ENCODE measurements around the gene PRSS1.
"Not testable (repeated sequence)": the region's sequence is repeated elsewhere in the genome, so short reads cannot be mapped to it uniquely, and the experiment has no call there.

The PRSS1 gene

DNA sequence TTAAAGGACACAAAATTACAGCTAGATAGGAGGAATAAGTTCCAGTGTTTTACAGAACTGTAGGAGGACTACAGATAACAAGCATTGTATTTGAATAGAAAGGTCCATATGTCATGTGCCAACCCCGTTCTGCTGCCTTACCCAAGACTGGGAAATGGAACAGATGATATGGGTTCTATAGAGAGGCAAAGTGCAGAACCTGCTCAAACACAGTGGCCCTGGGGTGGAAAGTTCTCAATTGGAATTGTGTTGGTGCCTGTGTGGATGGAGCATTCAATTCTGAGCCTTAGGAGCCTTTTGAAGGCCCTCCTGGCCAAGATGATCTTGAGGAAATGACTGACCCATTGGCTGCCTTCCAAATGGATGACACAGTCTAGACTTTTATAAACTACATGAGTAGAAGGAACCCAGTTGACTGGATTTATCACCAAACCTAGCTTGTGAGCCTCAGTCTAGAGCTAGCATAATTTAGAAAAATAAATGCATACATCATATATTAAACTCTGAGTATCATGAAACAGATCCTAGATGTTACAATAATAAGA, 4.1 kb upstream of the PRSS1 start:
- Histone ChIP-seq H3K27ac (no peak overlapping the region), H3K4me3 (no peak overlapping the region)

DNA sequence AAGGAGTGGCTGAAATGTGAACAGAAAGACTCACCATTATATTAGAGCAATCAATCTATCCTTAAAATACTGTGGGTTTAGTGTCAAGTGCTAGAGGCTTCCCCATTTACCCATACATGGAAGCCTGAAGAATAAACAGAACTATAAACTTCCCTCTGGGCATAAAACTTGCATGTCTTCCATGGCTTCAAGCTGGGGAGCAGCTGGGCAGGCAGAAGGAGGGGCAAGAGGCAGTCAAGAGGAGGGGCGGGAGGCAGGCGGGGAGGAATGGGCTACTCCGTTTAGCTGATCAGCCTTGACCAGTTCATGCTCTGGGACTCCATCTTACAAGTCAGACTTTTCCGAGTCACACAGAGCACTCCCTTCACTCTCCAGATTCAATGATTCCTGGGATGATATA, 3.5 kb upstream of the PRSS1 start:
- no peak overlapping the region for H3K4me3 ChIP-seq
- H3K27ac ChIP-seq, result no peak overlapping the region

DNA sequence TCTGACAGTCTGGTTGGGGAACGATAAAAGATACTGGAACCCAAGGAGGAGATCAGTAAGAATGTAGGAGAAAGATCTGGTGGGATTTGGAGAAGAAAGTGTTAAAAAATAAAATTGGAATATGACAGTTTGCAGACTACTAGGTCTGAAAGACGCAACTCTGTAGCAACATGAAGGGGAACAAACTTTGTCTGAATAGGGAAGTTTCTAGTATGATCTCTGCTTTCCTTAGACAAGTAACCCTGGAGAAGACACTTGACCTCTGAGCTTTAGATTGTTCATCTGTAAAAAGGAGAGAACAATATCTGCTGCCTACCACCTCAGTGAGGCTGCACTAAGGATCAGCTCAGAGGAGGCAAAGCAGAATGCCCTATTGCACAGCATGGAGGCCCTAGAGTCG, 3.0 kb upstream of the PRSS1 start:
- Histone ChIP-seq H3K4me3 (no peak overlapping the region), H3K27ac (no peak overlapping the region)

DNA sequence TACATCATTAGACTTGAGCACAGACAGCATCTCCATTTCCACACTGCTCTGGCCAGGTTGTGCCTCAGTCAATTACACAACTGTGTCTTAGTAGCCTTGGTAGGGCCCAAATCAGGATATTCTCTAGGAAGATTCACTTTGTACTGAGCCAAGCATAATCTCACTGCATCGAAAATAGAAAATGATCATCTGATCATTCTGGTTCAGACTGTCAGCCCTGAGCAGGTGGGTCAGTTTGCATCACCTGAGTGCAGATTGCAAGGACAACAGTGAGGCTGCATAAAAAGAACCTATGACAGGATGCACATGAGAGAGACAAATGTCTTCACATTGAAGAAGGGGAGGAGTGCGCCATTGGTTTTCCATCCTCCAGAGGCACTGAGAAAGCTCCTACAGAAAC, 862 bp upstream of the PRSS1 start:
- H3K4me3 ChIP-seq, H3K27ac ChIP-seq: not testable (repeated sequence)

DNA sequence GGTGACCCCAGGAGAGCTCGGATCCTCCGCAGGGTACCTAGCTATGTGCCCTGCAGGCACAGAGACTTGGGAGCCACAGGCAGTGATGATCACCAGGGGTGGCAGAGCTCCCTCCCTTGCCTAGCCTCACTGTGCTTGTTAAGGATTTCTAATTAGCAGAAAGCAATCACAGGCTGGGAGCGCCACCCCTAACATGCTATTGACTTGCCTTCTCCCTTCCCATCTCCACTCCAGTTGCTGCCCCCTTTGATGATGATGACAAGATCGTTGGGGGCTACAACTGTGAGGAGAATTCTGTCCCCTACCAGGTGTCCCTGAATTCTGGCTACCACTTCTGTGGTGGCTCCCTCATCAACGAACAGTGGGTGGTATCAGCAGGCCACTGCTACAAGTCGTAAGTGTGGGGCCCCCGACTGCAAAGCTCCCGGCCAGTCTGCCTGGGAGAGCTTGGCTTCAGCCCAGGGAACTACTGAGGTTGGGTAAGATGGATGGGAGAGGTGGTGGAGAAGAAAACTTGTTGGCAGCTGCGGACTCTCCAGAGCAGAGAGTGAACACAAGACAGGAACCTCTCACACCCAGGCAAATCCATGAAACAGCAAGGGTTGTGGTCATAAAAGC, 1.2 kb downstream of the PRSS1 start:
- H3K27ac ChIP-seq, result no peak overlapping the region
- H3K4me3 ChIP-seq, result no peak overlapping the region

DNA sequence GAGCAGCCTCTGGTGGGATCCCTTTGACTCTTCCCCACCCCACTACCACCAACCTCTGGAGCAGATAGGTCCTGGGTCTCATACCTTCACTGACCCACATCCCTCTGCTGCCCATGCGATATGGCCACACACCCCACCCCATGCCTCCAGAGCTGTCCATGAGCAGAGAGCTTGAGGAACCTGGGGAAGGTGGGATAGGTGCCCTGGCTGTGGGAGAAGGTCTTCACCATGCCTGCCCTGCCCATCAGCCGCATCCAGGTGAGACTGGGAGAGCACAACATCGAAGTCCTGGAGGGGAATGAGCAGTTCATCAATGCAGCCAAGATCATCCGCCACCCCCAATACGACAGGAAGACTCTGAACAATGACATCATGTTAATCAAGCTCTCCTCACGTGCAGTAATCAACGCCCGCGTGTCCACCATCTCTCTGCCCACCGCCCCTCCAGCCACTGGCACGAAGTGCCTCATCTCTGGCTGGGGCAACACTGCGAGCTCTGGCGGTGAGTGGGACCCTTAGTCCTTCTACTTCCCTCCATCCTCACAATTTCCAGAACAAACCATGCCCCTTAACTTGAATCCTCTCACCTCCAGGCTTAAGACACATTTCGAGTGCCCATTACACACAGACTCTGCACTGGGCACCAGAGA, 2.4 kb downstream of the PRSS1 start:
- not testable (repeated sequence) for H3K27ac ChIP-seq

DNA sequence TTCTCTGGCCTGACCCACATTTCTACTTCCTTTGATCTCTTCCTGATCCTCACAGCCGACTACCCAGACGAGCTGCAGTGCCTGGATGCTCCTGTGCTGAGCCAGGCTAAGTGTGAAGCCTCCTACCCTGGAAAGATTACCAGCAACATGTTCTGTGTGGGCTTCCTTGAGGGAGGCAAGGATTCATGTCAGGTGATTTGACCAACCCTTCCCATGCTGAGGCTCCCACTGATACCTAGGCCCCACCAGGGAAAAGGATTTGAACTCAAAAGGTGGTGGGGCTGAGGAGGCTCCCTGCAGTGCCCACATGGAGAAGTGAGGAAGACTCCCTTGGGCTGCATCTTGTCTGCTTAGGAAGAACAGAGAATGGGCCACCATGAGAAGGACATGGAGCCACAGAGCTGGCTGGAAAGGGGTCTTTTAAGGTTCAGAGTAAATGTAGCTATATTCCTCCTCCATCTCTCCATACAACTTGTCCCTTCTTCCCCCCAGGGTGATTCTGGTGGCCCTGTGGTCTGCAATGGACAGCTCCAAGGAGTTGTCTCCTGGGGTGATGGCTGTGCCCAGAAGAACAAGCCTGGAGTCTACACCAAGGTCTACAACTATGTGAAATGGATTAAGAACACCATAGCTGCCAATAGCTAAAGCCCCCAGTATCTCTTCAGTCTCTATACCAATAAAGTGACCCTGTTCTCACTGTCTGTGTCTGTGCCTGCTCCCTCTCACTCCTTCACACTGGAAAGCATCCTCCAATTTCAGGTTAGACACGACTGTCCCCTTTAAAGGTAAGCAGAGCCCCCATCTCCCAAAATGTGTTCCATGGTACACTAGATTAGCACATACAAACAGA, 3.3 kb downstream of the PRSS1 start:
- no peak overlapping the region for H3K4me3 ChIP-seq

More for the DNA sequence above, 2.4 kb downstream of the PRSS1 start:
- H3K4me3 ChIP-seq, result not testable (repeated sequence)

DNA sequence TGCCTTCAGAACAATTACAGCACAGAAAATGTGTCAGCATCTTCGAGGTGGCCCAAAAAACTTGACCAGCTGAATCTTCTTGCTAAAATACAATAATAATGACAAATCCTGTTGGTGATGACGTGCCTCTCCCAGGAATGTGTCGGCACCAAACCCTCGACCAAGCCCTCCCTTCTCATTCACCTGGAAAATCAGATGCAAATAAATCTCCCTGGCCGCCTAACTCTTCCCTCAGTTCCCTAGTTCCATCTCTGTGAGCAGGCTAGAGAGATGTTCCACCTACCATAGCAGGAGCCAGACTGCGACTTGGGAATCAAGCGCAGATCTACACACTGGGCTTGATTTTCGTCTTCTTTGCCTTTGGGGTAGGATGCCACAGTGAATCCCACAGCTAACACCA, 4.1 kb downstream of the PRSS1 start:
- Histone ChIP-seq H3K27ac (no peak overlapping the region), H3K4me3 (no peak overlapping the region)

More for the DNA sequence above, 3.3 kb downstream of the PRSS1 start:
- H3K27ac ChIP-seq, result no peak overlapping the region

DNA sequence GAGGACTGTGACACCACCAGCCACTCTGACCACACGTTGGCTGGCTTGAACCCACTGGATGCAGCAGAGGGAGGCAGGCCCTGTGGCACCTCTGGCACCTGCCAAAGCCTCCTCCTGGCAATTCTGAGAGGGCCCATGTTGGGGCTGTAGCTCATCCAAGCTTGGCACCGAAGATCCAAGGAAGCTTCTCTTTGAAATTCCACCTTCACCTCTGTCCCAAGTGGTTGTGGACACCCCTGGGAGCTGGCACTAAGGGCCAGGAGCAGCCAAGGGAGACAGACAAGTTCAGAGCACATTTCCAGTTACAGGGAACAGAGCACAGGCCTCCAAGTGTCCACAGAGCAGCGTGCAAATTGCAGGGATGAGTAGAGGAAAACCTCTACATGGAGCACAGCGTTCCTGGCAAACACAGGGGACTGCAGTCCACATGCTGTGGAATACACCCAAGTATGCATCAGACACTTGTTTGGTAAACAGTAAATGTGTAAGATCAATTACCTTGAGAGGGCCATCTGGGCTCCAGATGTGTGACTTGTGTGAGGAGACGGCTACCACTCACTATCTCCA, 4.7 kb downstream of the PRSS1 start:
- not testable (repeated sequence) for H3K4me3 ChIP-seq
- peak overlapping the region in 1 of 21 experiments; percentile 49 for H3K27ac ChIP-seq

DNA sequence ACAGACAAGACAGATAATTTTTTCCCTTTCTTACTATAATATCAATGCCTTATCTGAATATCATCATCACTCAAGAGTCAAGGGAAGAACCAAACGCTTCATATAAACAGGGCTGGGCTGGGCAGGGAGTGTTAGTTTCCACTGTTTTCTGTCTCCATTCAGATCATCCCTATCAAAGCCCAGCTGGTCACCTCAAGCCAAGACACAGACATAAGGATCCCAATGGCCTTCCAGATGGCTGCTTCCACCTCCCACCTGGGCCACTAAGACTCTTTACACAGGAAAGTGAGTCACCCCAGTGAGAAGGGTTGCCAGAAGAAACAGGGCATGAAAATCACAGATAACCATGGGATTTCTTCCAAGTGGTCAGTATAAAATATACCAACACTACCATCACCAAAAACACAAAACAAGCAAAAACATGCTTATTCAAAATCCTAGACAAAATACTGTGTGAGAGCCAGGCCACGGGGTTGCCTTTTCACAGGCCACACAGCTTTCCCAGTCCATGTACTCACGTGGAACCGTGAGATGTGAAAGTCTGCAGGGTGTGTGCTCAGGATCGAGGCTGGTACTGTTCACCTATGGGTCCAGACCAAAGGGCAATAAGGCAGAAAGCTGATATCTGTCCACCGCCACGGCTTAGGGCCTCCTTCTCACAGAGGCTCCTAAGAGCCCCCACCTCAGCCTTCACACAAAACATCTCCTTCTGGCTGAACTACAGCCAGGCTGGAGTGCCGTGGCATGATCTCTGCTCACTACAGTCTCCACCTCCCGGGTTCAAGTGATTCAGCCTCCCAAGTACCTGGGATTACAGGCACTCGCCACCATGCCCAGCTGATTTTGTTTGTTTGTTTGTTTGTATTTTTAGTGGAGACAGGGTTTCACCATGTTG, 5.7 kb downstream of the PRSS1 start:
- H3K27ac ChIP-seq, result peak overlapping the region in 1 of 21 experiments; percentile 35
- H3K4me3 ChIP-seq, result no peak overlapping the region

DNA sequence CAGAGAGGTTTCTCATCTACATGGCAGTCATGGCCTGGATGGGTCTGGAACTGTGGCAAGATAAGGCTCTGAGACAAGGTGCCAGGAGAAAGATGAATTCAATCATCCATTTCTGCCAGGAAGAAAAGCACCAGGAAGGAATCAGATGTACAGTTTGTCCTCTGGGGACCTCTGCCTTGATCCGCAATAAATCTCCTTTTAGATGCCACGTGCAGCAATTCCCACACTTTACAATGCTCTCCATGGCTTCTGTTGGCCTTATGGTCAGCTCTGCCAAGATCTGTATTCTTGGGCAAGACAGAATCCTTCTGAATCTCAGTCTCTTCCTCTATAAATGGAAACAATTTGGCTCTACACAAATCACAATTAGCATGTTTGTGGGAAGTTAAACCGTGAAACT, 9.0 kb downstream of the PRSS1 start:
- H3K27ac ChIP-seq, H3K4me3 ChIP-seq: not testable (repeated sequence)

DNA sequence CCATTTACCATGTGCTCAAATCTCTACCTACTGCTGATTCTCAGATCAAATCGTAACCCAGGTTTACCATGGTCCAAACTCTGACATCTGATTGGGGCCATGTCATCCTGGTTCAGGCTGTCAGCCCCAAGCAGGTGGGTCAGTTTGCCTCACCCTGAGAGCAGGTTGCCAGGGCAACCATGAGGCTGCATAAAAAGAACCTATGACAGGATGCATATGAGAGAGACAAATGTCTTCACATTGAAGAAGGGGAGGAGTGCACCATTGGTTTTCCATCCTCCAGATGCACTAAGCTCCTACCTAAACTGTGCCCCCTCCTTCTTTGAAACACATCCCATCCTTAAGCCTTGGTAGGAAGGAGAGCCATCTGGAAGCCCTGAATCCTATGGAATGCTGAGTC, 10.2 kb downstream of the PRSS1 start:
- no peak overlapping the region for H3K27ac ChIP-seq
- no peak overlapping the region for H3K4me3 ChIP-seq

DNA sequence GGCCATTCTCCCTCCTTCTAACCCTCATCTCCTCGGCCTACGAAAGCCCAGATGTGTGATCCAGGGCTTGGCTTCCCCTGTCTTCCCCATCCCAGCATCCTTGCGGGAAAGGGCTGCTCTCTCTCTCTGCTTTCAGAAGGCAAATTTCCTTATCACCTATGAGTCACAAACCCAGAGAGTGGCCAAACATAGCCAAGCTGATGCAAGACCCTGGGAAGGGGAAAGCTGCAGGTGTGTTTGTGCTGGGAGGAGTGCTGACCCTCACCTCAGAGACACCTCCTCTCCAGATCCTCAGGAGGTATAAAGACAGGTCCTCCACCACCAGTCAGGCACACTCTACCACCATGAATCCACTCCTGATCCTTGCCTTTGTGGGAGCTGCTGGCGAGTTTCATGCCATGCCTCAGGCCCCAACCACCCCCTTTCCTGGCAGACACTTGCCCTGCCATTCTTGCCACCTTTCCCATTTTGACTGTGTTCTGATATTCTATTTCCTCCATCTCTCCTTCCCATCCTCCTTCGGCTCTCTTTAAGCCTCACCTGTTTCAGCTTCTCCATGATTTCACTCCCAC, 10.9 kb downstream of the PRSS1 start:
- Histone ChIP-seq H3K4me3 (no peak overlapping the region), H3K27ac (no peak overlapping the region)

DNA sequence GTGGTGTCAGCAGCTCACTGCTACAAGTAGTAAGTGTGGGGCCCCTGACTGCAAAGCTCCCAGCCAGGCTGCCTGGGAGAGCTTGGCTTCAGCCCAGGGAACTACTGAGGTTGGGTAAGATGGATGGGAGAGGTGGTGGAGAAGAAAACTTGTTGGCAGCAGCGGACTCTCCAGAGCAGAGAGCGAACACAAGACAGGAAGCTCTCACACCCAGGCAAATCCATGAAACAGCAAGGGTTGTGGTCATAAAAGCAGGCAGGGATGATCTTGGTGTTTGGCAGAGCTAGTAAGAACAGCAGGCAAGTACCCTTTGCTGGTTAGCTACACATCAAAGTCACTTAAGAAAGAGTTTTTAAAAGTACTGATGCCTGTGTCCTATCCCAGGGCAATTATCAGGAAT, 12.3 kb downstream of the PRSS1 start:
- H3K27ac ChIP-seq, H3K4me3 ChIP-seq: not testable (repeated sequence)

DNA sequence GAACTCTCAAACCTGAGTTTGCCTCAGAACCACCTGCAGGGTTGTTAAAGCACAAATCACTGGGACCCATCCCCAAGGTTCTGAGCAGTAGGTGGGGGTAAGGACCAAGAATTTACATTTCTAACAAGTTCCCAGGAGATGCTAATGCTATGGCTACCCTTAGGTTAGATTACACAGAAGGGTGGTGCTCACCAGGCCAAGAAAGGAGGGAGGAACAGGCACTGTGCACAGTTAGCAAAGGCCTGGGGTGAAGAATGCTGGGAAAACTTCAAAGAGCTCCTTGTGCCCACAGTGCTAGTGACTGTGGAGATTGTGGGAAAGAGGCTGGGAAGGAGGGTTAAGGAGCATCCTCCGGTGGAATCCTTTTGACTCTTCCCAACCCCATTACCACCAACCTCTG, 12.8 kb downstream of the PRSS1 start:
- H3K27ac ChIP-seq, result no peak overlapping the region
- H3K4me3 ChIP-seq, result no peak overlapping the region

DNA sequence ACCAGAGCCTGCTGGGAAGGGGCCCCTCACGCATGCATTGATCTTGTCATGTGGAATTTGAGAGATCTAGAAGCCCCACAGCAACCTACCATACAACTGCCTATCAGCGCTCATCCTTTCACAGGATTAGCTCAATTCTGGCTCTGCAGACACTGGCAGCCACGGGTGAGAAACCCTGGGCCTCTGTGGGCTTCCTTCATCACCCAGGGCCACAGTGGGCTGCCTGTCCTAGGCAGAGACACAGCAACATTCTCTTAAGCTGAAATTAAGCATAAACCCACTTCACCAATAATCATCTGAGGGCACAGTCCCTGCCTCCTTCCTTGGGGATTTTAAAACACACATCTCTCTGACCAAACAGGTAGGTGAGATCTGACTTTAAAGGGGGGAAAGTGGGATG, 18.2 kb downstream of the PRSS1 start:
- Histone ChIP-seq H3K4me3 (no peak overlapping the region), H3K27ac (no peak overlapping the region)

DNA sequence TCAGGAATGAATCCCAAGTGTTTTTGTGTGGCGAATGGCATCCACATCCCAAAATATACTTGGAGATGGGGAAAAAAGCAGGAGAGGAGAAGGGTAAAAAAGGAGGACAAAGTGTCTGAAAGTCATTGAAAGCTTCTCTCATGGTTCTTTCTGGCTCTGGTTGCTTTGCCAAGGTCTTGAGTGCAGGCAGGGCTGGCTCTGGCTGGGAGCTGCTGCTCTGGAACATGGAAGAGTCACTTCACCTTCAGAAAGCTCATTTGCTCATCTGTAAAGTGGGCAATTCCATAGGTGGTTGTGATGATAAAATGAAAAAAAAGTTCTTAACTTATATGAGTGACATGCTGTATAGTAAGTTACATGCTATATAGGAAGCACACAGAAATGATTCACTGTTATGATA, 18.6 kb downstream of the PRSS1 start:
- Histone ChIP-seq H3K4me3 (no peak overlapping the region), H3K27ac (no peak overlapping the region)

DNA sequence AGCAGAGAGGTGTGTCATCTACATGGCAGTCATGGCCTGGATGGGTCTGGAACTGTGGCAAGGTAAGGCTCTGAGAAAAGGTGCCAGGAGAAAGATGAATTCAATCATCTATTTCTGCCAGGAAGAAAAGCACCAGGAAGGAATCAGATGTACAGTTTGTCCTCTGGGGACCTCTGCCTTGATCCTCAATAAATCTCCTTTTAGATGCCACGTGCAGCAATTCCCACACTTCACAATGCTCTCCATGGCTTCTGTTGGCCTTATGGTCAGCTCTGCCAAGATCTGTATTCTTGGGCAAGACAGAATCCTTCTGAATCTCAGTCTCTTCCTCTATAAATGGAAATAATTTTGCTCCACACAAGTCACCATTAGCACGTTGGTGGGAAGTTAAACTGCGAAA, 19.6 kb downstream of the PRSS1 start:
- not testable (repeated sequence) for H3K4me3 ChIP-seq, H3K27ac ChIP-seq
